Stromal cell of bone marrow (primary cell): ENCODE data around the gene ANO7.

Source experiments
- DNase-seq: peaks from one replicate; pipeline ENCODE4 v3.0.0-alpha.2; 2012; ENCODE audit warnings: low read depth

ANO7 gene

DNA sequence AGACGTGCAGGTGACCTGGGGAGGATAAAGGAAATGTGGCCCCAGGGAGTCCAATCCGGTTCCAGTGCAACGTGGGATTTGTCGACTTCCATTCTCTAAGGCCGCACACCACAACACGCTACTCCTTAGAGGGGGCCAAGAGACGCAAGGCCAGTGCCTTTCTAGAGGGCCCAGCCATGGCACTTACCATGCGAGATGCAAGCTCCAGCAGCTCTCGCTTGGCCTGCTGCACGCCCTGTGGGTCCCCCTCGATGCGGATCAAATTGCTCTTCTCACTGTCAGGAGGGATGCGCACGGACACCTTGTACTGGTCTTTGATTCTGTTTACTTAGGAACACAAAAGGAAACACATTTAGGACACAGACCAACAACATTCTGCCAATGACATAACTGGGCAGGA is 61.2 kb downstream of the ANO7 start:
- DNase-seq: no peak

DNA sequence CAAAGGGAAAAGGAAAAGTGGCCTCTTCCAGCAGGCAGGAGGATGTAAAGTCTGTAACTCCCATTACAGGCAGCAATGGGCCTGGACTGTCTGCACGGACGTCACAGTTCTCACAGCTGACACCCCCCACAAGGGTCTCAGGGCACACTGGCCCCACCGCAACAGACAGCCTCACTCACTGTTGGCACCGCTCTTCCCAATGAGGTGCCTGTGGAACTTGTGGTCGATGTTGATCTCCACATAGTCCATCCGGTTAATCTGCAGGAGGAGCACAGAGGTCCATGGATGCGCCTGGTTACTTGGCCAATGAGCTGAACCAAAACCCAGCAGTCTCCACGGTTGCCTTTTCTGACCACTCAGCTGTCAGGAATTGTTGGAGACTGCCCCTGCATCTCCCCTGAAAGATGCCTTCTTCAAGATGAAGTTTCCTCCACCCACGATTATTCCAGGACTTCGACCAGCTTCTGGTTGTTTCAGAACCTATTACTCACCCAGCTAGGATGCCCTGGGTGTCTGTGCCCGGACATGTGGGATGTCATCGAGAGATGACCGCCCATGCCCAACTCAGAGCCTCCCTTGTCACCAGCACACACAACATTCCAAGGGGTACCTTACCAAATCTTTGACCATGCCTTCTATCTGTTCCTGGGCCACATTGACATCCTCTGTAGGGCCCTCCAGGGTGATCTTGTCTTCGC is 64.5 kb downstream of the ANO7 start:
- DNase-seq: no peak

GRCh38 chr2:241254904-241255351 is 66.5 kb downstream of the ANO7 start:
- DNase-seq: no peak

DNA sequence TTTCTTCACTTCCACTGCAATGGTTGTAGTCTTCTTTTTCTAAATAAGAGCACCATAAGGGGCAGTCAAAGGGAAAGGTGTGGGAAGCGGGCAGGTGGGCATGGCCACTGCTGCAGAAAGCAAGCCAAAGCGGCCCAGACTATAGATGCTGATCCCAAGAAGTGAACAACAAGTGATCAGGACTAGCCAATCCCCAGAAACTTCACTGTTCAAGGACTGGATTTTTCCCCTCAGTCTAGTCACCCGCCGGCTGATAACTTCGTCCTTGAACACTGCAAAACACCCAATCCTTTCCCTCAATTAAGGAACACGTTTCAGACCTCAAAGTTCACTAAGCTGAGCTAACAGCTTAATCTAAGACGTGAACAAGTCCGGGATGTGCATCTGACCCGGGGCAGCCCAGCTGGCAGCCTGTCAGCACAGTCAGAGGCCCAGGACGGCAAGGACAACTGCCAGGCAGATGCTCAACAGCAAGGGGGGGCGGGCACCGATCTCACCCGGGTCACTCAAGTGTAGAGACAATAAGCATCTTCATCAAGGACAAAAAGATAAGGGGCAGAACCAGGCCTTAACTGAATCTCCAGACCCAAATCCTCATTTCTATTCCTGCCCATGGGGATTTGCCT is 67.2 kb downstream of the ANO7 start:
- DNase-seq: no peak

DNA sequence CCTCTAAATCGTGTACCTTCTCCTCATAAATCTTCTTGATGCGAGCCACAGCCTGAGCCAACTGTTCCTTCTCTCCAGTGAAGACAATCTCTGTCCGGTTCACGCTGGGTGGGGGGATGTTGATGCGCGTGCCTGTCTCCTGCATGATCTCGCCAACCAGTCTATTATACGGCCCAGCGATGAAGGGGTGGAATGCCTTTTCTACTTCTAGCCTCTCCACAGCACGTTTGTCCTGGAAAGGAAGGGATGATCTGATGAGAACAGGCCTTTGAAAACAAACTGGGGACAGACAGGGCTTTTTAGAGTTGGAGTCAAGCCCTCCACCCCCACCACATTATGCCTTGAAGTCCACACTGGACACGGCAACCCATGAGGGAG is 67.7 kb downstream of the ANO7 start:
- no peak for DNase-seq

GRCh38 chr2:241257419-241258032 is 69.0 kb downstream of the ANO7 start:
- DNase-seq: no peak

DNA sequence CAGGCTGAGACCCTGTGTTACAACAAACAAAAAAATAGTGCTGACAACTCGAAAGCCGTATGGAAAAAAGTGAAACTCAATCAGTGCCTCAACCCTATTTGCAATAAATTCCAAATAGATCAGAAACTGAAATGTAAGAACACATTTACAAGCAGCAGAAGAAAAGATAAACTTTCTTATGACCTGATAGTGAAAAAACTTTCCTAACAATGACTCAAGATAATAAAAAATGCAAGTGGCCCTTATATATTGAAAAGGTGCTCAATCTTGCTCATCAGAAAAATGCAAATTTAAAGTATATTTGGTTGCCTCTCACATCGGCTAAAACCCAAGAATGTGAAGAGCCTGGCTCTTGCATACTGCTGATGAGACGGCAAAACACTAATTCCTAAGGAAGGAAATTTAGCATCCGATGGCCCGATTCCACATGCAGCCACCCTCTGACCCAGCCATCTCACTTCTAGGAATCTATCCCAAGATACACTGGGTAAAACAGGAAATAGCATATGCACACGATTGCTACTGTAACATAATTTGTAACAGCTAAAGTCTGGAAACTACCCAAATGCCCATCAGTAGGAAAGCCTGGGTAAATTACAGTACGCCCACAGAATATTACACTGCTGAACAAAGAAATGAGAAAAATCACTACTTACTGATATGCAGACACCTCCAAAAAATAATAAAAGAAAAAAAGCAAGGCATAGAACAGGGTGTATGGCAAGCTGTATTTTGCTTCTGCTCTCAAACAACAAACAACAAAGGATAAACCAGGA is 70.2 kb downstream of the ANO7 start:
- DNase-seq: no peak

DNA sequence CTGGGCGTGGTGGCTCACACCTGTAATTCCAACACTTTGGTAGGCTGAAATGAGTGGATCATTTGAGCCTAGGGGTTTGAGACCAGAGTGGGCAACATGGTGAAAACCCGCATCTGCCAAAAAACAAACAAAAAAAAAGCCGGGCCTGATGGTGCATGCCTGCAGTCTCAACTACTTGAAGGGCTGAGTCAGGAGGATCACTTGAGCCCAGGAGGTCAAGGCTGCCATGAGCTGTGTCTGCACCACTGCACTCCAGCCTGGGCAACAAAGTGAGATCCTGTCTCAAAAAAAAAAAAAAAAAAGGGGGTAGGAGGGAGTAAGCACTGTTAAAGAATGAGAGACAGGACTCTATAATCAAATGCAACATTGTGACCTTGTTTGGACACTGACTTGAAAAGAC is 72.4 kb downstream of the ANO7 start:
- no peak for DNase-seq

GRCh38 chr2:241261628-241262027 is 73.2 kb downstream of the ANO7 start:
- no peak for DNase-seq

DNA sequence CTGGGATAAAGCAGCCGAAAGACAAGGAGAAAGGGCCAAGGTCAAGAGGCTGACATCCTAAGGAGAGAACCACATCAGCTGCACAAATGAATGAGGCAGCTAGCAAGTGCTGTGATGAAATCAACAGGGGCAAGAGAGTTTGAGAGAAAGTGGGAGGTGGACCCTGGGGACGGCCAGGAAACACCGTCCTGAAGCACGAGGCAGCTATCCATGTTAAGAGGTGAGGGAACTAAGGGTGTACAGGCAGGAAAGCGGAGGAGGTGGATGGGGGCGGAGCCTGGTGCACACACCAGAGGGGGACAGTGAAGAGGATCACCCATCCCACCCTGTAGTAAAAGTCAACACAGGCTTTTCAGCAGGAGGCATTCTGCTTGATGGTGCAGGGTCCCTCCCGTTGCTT is 74.6 kb downstream of the ANO7 start:
- no peak for DNase-seq

DNA sequence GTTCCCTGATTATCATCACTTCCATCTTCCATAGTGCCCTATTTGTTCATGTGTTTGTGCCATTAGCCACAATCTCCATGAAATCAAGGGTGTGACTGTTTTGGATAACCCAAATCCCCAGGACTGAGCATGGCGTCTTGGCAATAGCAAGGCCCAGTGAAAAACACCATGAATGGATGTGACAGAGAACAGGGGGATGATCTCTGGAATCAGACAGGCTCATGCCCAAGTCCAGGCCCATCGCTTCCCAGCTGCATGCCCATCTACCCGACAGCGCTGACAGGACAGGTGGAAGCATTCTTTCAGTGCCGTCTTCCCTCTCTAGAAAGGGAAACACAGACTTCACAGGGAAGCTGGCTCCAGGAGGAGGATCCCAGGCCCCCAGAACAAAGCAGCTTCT is 77.0 kb downstream of the ANO7 start:
- DNase-seq: no peak

GRCh38 chr2:241267249-241268067 is 79.0 kb downstream of the ANO7 start:
- no peak for DNase-seq

- no peak for DNase-seq
Measured at GRCh38 chr2:241268306-241268705, 79.8 kb downstream of the ANO7 start.

- DNase-seq: no peak
Measured at GRCh38 chr2:241268716-241269445, 80.4 kb downstream of the ANO7 start.

DNA sequence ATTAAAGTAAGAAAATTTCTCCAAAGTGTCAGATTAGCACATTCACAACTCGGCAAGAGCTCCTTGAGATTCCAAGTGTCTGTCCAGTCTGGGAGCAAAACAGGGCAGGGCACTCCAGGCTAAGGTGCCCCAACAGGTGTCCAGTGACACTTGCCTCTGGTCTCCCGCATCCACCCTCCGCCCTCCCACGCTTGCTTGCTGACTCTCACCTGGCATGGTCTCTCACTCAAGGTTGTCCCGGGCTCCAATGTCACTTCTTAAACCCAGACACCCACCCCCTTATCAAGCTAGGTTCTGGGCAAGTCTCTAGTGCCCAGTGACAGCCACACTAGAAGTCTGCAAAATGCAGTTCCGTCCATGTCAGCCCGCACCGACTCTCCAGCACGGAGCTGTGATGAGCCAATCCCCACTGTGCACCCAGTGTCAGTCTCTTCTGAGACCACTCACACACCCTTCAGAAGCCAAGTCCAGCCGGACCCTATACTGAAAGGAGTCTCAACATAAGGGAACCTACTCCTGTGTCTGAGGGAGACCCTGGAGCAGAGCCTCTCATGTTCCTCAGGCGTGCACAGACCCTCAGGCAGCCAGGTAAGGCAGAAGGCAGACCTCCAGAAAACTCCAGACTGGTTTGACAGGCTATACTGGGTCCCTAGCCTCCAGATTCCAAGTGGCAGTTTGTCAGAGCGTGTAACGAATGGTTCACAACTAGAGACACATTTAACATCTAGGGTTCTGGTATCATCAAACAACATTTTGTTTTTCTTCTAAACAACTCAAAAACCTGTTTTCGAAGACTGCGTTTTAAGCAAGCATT is 81.4 kb downstream of the ANO7 start:
- no peak for DNase-seq

DNA sequence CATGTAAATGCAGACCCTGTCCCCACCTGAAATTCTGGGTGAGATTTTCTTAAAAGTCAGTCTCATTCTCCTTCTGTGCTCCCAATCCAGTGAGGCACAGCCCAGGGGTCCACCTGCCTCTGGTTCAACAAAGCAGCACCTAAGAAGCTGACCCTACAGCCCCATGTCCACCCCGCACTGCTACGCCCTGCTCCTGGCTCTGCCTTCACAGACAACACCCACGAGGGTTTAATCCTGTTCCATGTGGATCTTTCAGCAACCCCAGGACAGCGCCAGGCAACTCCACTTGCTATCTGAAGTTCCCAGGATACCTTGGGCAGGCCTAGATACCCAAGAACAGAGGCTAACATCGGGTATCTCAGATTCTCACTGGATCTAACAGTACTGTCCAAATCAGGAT is 82.1 kb downstream of the ANO7 start:
- no peak for DNase-seq

GRCh38 chr2:241271706-241272302 is 83.3 kb downstream of the ANO7 start:
- DNase-seq: peak; percentile 77

GRCh38 chr2:241272303-241273209 is 84.1 kb downstream of the ANO7 start:
- peak; percentile 54 for DNase-seq
